Measurements from ENCODE around the gene UGT2B11. TPM values are rescaled to one million over a fixed set of nuclear protein-coding genes. Genes with fewer than 3 reads are reported as not detected.
"Not testable (repeated sequence)": the region's sequence is repeated elsewhere in the genome, so short reads cannot be mapped to it uniquely, and the experiment has no call there.

Gene UGT2B11
- total RNA-seq, 1 experiment from 2014 or later, result not detected

- DNase-seq (ENCODE audit: low read depth, low spot score); H3K9me2 ChIP-seq (ENCODE audit: insufficient read depth); H3K27me3 ChIP-seq (ENCODE audit: insufficient read depth, low read length); H3K27ac ChIP-seq (ENCODE audit: low read depth, low read length); ATAC-seq; H3K9ac ChIP-seq (ENCODE audit: low read length); H2AFZ ChIP-seq (ENCODE audit: low read depth, low read length, poor library complexity, severe bottlenecking); intact Hi-C loops (cut with micrococcal nuclease); H3K4me1 ChIP-seq (ENCODE audit: control insufficient read depth in 1 of 2, insufficient read depth in 2 of 2, low read length in 2 of 2); POLR2A ChIA-PET; H3K4me3 ChIP-seq (replicated peaks in 1 of 2; ENCODE audit: low read depth in 1 of 2, low read length in 2 of 2); H4K20me1 ChIP-seq (ENCODE audit: insufficient read depth); RAD21 ChIA-PET (ENCODE audit: low non-redundant PET in 1 of 2, low total read pairs in 2 of 2, uncharacterized antibody in 2 of 2, unreplicated experiment in 2 of 2); H3K36me3 ChIP-seq (ENCODE audit: control insufficient read depth in 1 of 2, insufficient read depth in 2 of 2, low read length in 2 of 2); BruUV-seq (replicated peaks); H3K9me3 ChIP-seq (ENCODE audit: control insufficient read depth in 1 of 2, insufficient read depth in 1 of 2, low read depth in 1 of 2, low read length in 2 of 2); H3K79me2 ChIP-seq (ENCODE audit: insufficient read depth, low read length); H3K4me2 ChIP-seq (ENCODE audit: low read length); CTCF ChIA-PET: not testable (repeated sequence)
These were observed 16.0 kb downstream of the UGT2B11 start for GRCh38 chr4:69198506-69198905.

- RAD21 ChIA-PET (ENCODE audit: low non-redundant PET in 1 of 2, low total read pairs in 2 of 2, uncharacterized antibody in 2 of 2, unreplicated experiment in 2 of 2), result no interaction called here
These were observed 18.2 kb downstream of the UGT2B11 start for GRCh38 chr4:69196209-69196965.

More at GRCh38 chr4:69196209-69196965, 18.2 kb downstream of the UGT2B11 start:
- Histone ChIP-seq H3K4me2 (ENCODE audit: low read length) (no peak overlapping the region), H4K20me1 (ENCODE audit: insufficient read depth) (no peaks in the 10 kb centered on the region), H3K79me2 (ENCODE audit: insufficient read depth, low read length) (no peaks in the 10 kb centered on the region), H3K4me1 (ENCODE audit: control insufficient read depth in 1 of 2, insufficient read depth in 2 of 2, low read length in 2 of 2) (no peaks in the 10 kb centered on the region), H3K36me3 (ENCODE audit: control insufficient read depth in 1 of 2, insufficient read depth in 2 of 2, low read length in 2 of 2) (no peaks in the 10 kb centered on the region), H3K9me3 (ENCODE audit: control insufficient read depth in 1 of 2, insufficient read depth in 1 of 2, low read depth in 1 of 2, low read length in 2 of 2) (no peaks in the 10 kb centered on the region), H3K9me2 (ENCODE audit: insufficient read depth) (no peaks in the 10 kb centered on the region), H3K9ac (ENCODE audit: low read length) (no peak overlapping the region), H3K27me3 (ENCODE audit: insufficient read depth, low read length) (no peaks in the 10 kb centered on the region), H3K27ac (ENCODE audit: low read depth, low read length) (no peak overlapping the region), H2AFZ (ENCODE audit: low read depth, low read length, poor library complexity, severe bottlenecking) (no peak overlapping the region), H3K4me3 (replicated peaks in 1 of 2; ENCODE audit: low read depth in 1 of 2, low read length in 2 of 2) (no peak overlapping the region)
- TF ChIP-seq POLR2AphosphoS5 (IDR thresholded peaks at IDR 0.05; ENCODE audit: low read depth, low read length), result no peak
- no peak for TF ChIP-seq CTCF (IDR thresholded peaks at IDR 0.05 in 2 of 3, conservative IDR thresholded peaks at IDR 0.05 in 1 of 3; ENCODE audit: borderline replicate concordance in 1 of 3, insufficient read depth in 1 of 3, low read depth in 2 of 3, low read length in 2 of 3)
- TF ChIP-seq SIN3A (IDR thresholded peaks at IDR 0.05; ENCODE audit: low read depth), result no peak
- TF ChIP-seq EZH2 (IDR thresholded peaks at IDR 0.05), result no peak
- TF ChIP-seq MAX (IDR thresholded peaks at IDR 0.05), result no peak
- no peak for TF ChIP-seq EGR1 (IDR thresholded peaks at IDR 0.05; ENCODE audit: low read depth)
- no peak for TF ChIP-seq ELF1 (IDR thresholded peaks at IDR 0.05; ENCODE audit: borderline replicate concordance, low read depth)
- ATAC-seq, result no peak
- intact Hi-C loops (cut with micrococcal nuclease), result no loop called here
- no peak for DNase-seq (ENCODE audit: low read depth, low spot score)
- POLR2A ChIA-PET, result no interaction called here
- CTCF ChIA-PET, result no interaction called here
- no TSS peak for BruUV-seq (replicated peaks)
